SH-SY5Y (cell line): Measurements from ENCODE around the gene PDE11A.

ENCODE experiments used
- GATA2 ChIP-seq: IDR thresholded peaks from 2 replicates; pipeline ENCODE4 v1.6.1; 2011; ENCODE audit warnings: mild to moderate bottlenecking, low read depth, low read length
- GATA3 ChIP-seq: IDR thresholded peaks from 2 replicates; pipeline ENCODE4 v1.6.1; 2011; ENCODE audit warnings: low read depth, mild to moderate bottlenecking, low read length, moderate library complexity

Gene PDE11A

GRCh38 chr2:177575358-177575757, 497.2 kb downstream of the PDE11A start:
- TF ChIP-seq GATA2: no peak
- TF ChIP-seq GATA3: no peak

- TF ChIP-seq GATA3 (no peak), GATA2 (no peak)
Observed at GRCh38 chr2:177574356-177574755, 498.2 kb downstream of the PDE11A start.
